Mucosa of descending colon (tissue), 3 donors: ENCODE data around the gene MIGA2. TPM values are rescaled to one million over a fixed set of nuclear protein-coding genes. Genes with fewer than 3 reads are reported as not detected.

Experiments
- ATAC-seq: fragments of 200-7000 bp; cut with Tn5 transposase; one replicate; pipeline ENCODE4 v1.9.1; 2020; ENCODE audit warnings: mild to moderate bottlenecking, moderate library complexity
- DNase-seq, 3 donors: peaks; one replicate each; pipeline ENCODE4 v3.0.0-alpha.2; 2020
- H3K36me3 ChIP-seq: fragments of 200-600 bp; one replicate; pipeline ENCODE4 v1.8.0; 2021; ENCODE audit warnings: low read depth, mild to moderate bottlenecking
- H3K4me1 ChIP-seq: fragments of 200-600 bp; one replicate; pipeline ENCODE4 v1.8.0; 2021; ENCODE audit warnings: low read depth, mild to moderate bottlenecking
- H3K4me3 ChIP-seq: fragments of 200-600 bp; one replicate; pipeline ENCODE4 v1.8.0; 2021; ENCODE audit warnings: mild to moderate bottlenecking
- H3K9me3 ChIP-seq: fragments of 200-600 bp; one replicate; pipeline ENCODE4 v1.8.0; 2021; ENCODE audit warnings: mild to moderate bottlenecking
- intact Hi-C, 2 donors: fragments of 100-400 bp; cut with DNase I in 1 of 2; cut with micrococcal nuclease in 1 of 2; formaldehyde crosslinking; loops; one replicate each; pipeline versions ENCODE4 v1.11.0 to v1.11.1; 2022; cut with DNase I, micrococcal nuclease
- total RNA-seq, 3 donors: library from RNA; stranded (reverse); fragmentation: NEBNext Ultra II Directional in 2 of 3; extraction: Animal tissue kit (Norgen Biotek cat#: 25700) in 2 of 3; gene quantifications; one replicate each; pipeline versions ENCODE4 v1.2.1 to v1.2.4, GENCODE V29; 2021 to 2023
- TF ChIP-seq, protein P1 (sequence below): fragments of 200-600 bp; IDR thresholded peaks from one replicate; pipeline ENCODE4 v1.8.0; 2022; ENCODE audit warnings: antibody characterized with exemption, mild to moderate bottlenecking
- donor health status: DM: no; HTN: no; CAD: no; lungs with moderate emphysema.
- donor health status: DM: no; HTN: no; CAD: no.
- donor health status: DM: no; HTN: yes; CAD: no.

Gene MIGA2
- total RNA-seq, 3 donors from 2014 or later: 56.2 to 89.4 (median 57.1) TPM

DNA sequence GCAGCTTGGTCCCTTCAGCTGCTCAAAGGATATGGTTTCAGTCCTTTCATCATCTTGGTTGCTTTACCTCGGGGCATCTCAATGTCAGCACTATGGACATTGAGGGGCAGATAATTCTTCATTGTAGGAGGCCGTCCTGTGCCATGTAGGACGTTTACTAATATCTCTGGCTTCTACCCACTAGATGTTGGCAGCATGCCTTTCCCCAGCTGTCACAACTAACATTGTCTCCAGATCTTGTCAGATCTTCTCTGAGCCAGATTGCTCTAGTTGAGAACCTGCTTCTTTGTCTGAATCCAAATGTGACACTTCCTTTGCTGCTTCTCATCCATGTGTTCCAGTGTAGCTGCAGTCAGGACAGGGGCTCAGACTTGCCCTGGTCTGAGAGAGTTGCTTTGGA lies 85.1 kb downstream of the MIGA2 start:
- no peak overlapping the region for H3K4me3 ChIP-seq
- H3K9me3 ChIP-seq: no peaks in the 10 kb centered on the region
- peaks cover 4% of the 10 kb centered on the region for H3K36me3 ChIP-seq
- intact Hi-C loops: no loop called here
- TF ChIP-seq, protein P1, sequence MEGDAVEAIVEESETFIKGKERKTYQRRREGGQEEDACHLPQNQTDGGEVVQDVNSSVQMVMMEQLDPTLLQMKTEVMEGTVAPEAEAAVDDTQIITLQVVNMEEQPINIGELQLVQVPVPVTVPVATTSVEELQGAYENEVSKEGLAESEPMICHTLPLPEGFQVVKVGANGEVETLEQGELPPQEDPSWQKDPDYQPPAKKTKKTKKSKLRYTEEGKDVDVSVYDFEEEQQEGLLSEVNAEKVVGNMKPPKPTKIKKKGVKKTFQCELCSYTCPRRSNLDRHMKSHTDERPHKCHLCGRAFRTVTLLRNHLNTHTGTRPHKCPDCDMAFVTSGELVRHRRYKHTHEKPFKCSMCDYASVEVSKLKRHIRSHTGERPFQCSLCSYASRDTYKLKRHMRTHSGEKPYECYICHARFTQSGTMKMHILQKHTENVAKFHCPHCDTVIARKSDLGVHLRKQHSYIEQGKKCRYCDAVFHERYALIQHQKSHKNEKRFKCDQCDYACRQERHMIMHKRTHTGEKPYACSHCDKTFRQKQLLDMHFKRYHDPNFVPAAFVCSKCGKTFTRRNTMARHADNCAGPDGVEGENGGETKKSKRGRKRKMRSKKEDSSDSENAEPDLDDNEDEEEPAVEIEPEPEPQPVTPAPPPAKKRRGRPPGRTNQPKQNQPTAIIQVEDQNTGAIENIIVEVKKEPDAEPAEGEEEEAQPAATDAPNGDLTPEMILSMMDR: no peak
- ATAC-seq (no peak), DNase-seq (no peak)
- H3K4me1 ChIP-seq: no peaks in the 10 kb centered on the region

Other genes starting within 250 kb of the MIGA2 start
- 10 to 100 TPM; 20.6 to 30.6 (median 25.9) TPM for gene TBC1D13, start 249.4 kb upstream of the MIGA2 start, total RNA-seq
- gene ENDOG, start 218.1 kb upstream of the MIGA2 start, total RNA-seq: 10 to 100 TPM; 30.2 to 56.1 (median 37.9) TPM
- gene SPOUT1, start 206.8 kb upstream of the MIGA2 start, total RNA-seq: 10 to 100 TPM; 31.6 to 35.5 (median 31.7) TPM
- 1 to 10 TPM; 1.9 to 6.4 (median 2.9) TPM for gene KYAT1, start 154.7 kb upstream of the MIGA2 start, total RNA-seq
- gene LRRC8A, start 154.5 kb upstream of the MIGA2 start, total RNA-seq: 10 to 100 TPM; 25.3 to 48.5 (median 25.4) TPM
- gene PHYHD1, start 115.6 kb upstream of the MIGA2 start, total RNA-seq: 10 to 100 TPM in 1 of 3 donors, 1 to 10 TPM in 2; 2.2 to 19.0 (median 5.2) TPM
- 1 to 10 TPM; 8.7 to 9.9 (median 9.7) TPM for gene DOLK, start 89.0 kb upstream of the MIGA2 start, total RNA-seq
- gene NUP188, start 88.9 kb upstream of the MIGA2 start, total RNA-seq: 10 to 100 TPM; 24.4 to 36.7 (median 30.4) TPM
- gene SH3GLB2, start 8.3 kb upstream of the MIGA2 start, total RNA-seq: 100 to 1,000 TPM; 107 to 158 (median 128) TPM
- 10 to 100 TPM; 27.6 to 59.7 (median 48.3) TPM for gene DOLPP1, start 44.5 kb downstream of the MIGA2 start, total RNA-seq
- gene CRAT, start 74.2 kb downstream of the MIGA2 start, total RNA-seq: 10 to 100 TPM; 62.0 to 86.5 (median 71.2) TPM
- gene PTPA, start 74.8 kb downstream of the MIGA2 start, total RNA-seq: 100 to 1,000 TPM in 2 of 3 donors, 10 to 100 TPM in 1; 95.3 to 109 (median 109) TPM
- gene IER5L, start 141.6 kb downstream of the MIGA2 start, total RNA-seq: 1 to 10 TPM; 5.8 to 8.2 (median 8.0) TPM